Activated naive CD8-positive, alpha-beta T cell (primary cell): ENCODE results near the gene DOK5.

Source experiments
- H3K27ac Mint-ChIP-seq: one replicate; pipeline ENCODE4 v1.8.0; 2021; ENCODE audit warnings: mixed read lengths
- H3K27me3 Mint-ChIP-seq: one replicate; pipeline ENCODE4 v1.8.0; 2021; ENCODE audit warnings: mixed read lengths
- H3K36me3 Mint-ChIP-seq: one replicate; pipeline ENCODE4 v1.8.0; 2021; ENCODE audit warnings: mixed read lengths
- H3K4me1 Mint-ChIP-seq: one replicate; pipeline ENCODE4 v1.8.0; 2021; ENCODE audit warnings: low read depth, mixed read lengths
- H3K4me3 Mint-ChIP-seq: one replicate; pipeline ENCODE4 v1.8.0; 2021; ENCODE audit warnings: mild to moderate bottlenecking, mixed read lengths
- H3K9me3 Mint-ChIP-seq: one replicate; pipeline ENCODE4 v1.8.0; 2021; ENCODE audit warnings: low read depth, mixed read lengths

Gene DOK5

DNA sequence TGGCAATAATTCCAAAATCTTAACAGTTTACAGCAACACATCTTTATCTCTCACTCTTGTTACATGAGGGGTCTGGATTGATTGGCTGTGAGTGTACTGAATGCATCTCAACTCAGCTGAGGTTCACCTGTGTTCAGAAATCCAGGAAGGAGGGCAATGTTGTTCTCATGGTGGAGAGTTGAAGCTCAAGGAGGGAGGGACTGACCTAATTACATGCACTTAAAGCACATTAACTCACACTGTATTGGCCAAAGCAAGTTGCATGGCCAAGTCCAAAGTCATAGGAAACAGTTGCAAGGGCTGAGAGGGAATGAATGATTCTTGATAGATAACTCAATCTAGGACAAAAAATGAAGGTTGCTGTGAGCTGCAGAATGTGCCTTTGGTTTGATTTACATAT is 102.2 kb downstream of the DOK5 start:
- H3K4me3 Mint-ChIP-seq = no peak overlapping the region
- peaks cover 3% of the 10 kb centered on the region for H3K9me3 Mint-ChIP-seq
- no peaks in the 10 kb centered on the region for H3K4me1 Mint-ChIP-seq
- H3K27me3 Mint-ChIP-seq = peaks cover 5% of the 10 kb centered on the region
- no peaks in the 10 kb centered on the region for H3K36me3 Mint-ChIP-seq
- H3K27ac Mint-ChIP-seq = no peak overlapping the region

DNA sequence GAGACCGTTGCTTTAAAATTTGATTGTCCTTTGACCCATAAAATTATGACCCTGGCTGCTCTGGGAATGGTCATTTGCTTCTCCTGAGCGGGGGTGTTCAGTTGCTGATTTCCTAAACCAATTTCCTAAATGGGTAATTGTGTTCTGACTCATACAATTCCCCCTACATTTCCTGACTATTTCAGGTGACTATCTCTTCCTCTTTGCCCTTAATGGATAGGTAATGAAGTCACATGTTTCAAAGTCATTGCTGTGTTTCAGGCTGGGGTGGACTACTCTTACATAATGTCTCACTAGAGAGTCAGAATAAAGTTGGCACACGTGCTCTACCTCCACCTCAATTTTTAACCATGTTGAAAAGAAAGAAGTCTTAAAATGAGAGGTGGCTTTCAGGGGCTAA is 109.8 kb downstream of the DOK5 start:
- peaks cover 13% of the 10 kb centered on the region for H3K27me3 Mint-ChIP-seq
- peaks cover 2% of the 10 kb centered on the region for H3K36me3 Mint-ChIP-seq
- no peak overlapping the region for H3K27ac Mint-ChIP-seq
- no peaks in the 10 kb centered on the region for H3K4me1 Mint-ChIP-seq
- H3K4me3 Mint-ChIP-seq = no peak overlapping the region
- peaks cover 7% of the 10 kb centered on the region for H3K9me3 Mint-ChIP-seq

DNA sequence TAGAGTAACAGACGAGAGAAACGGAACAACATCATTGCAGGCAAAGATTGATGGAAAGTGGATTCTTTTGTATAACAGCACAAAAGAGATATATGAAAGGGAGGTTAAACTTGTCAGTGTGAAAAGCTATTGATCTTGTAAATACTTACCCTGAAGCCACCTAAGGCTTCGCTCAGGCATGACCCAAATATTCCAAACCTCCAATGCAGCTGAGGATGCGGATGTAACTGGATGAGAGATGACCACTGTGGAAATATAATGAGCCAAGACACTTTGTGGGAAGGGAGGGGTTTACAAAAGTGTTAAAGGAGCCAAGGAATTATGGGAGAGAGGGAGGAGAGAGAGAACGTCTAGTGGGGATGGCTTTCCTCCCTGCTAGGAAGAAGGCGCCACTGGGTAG is 112.0 kb downstream of the DOK5 start:
- no peak overlapping the region for H3K27ac Mint-ChIP-seq
- no peak overlapping the region for H3K4me3 Mint-ChIP-seq
- peaks cover 2% of the 10 kb centered on the region for H3K36me3 Mint-ChIP-seq
- peaks cover 4% of the 10 kb centered on the region for H3K9me3 Mint-ChIP-seq
- no peaks in the 10 kb centered on the region for H3K4me1 Mint-ChIP-seq
- peaks cover 9% of the 10 kb centered on the region for H3K27me3 Mint-ChIP-seq

GRCh38 chr20:54589402-54590030 is 114.1 kb downstream of the DOK5 start:
- no peak overlapping the region for H3K4me3 Mint-ChIP-seq
- H3K9me3 Mint-ChIP-seq = no peaks in the 10 kb centered on the region
- no peaks in the 10 kb centered on the region for H3K4me1 Mint-ChIP-seq
- H3K36me3 Mint-ChIP-seq = no peaks in the 10 kb centered on the region
- H3K27me3 Mint-ChIP-seq = peaks cover 6% of the 10 kb centered on the region
- H3K27ac Mint-ChIP-seq = no peak overlapping the region

DNA sequence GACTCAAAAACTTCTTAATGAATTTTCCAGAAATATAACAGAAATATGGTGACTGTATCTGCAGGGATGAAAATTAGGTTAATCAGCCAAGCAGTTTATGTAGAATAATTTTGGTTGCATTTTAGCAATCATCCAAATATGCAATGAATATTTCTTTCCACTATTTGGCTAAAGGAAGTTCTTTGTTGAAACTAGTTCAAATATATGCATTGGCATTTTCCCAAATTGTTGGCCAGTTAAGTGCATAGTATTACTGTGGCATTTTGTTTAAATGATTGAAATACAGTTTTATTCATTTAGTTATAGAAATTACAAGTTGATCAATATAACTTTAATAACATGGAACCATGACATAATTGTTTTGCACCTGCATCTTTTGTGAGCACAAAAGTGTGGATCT is 115.5 kb downstream of the DOK5 start:
- no peaks in the 10 kb centered on the region for H3K36me3 Mint-ChIP-seq
- H3K9me3 Mint-ChIP-seq = no peaks in the 10 kb centered on the region
- H3K4me1 Mint-ChIP-seq = no peaks in the 10 kb centered on the region
- no peak overlapping the region for H3K4me3 Mint-ChIP-seq
- peaks cover 5% of the 10 kb centered on the region for H3K27me3 Mint-ChIP-seq
- no peak overlapping the region for H3K27ac Mint-ChIP-seq

DNA sequence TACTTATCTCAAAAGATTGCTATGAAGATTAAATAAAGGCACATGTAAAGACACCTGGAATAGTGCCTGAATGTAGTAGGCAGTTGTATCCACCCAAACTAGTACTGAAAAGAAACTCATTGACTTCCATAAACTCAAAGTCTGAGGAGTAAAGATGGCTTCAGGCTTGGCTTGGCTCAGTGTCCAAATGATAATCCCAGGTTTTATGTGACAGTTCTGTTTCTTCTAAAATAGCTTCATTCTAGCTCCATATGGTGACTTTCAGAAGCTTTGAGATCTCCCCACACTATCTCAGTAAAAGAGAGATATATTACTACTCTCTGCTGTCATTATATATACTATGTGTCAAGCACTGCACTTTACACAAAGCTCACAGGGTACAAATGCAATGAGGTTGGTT is 121.3 kb downstream of the DOK5 start:
- H3K27ac Mint-ChIP-seq = no peak overlapping the region
- H3K4me1 Mint-ChIP-seq = no peaks in the 10 kb centered on the region
- H3K4me3 Mint-ChIP-seq = no peak overlapping the region
- peaks cover 2% of the 10 kb centered on the region for H3K27me3 Mint-ChIP-seq
- peaks cover 5% of the 10 kb centered on the region for H3K9me3 Mint-ChIP-seq
- H3K36me3 Mint-ChIP-seq = no peaks in the 10 kb centered on the region

- Mint-ChIP-seq H3K4me3 (no peak overlapping the region), H3K4me1 (no peaks in the 10 kb centered on the region), H3K9me3 (peaks cover 5% of the 10 kb centered on the region), H3K27ac (no peak overlapping the region), H3K27me3 (peaks cover 2% of the 10 kb centered on the region), H3K36me3 (no peaks in the 10 kb centered on the region)
Measured at GRCh38 chr20:54598352-54598751, 123.0 kb downstream of the DOK5 start.

- Mint-ChIP-seq H3K27ac (no peak overlapping the region), H3K27me3 (peaks cover 2% of the 10 kb centered on the region), H3K4me1 (no peaks in the 10 kb centered on the region), H3K36me3 (no peaks in the 10 kb centered on the region), H3K9me3 (peaks cover 5% of the 10 kb centered on the region), H3K4me3 (no peak overlapping the region)
Measured at GRCh38 chr20:54600634-54601033, 125.2 kb downstream of the DOK5 start.

DNA sequence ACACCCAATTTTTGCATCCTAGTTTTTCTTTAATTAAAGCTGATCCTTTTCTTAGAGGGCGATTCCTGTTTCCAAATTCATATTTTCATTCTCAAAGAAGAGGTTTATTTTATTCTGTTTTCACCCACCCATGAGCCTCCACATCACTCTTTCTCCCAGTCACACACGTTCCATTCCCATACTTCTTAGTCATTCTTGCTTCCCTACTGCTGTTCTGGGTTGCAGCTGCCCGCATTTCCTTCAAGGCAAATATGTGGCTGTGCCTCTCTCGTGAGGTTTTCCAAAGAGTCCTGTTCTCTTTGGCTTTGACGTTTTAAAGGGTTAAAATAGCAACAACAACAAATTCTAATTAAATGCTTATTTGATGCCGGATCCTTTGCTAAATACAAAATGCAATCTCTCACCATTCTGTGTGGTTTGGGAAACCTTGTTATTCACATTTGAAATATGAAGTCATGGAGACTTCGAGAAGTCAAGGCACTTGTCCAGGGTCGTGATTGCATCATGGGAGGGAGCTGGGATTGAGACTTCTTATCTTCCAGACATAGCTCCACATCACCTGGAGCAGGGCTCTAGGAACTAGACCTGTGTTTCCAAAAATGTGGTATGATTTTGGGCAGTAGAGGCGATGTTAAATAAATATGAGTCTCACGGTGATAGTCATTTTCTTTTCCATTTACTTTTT is 126.6 kb downstream of the DOK5 start:
- H3K36me3 Mint-ChIP-seq = no peaks in the 10 kb centered on the region
- H3K27me3 Mint-ChIP-seq = peaks cover 3% of the 10 kb centered on the region
- H3K9me3 Mint-ChIP-seq = peaks cover 5% of the 10 kb centered on the region
- H3K4me3 Mint-ChIP-seq = no peak overlapping the region
- no peak overlapping the region for H3K27ac Mint-ChIP-seq
- H3K4me1 Mint-ChIP-seq = no peaks in the 10 kb centered on the region

DNA sequence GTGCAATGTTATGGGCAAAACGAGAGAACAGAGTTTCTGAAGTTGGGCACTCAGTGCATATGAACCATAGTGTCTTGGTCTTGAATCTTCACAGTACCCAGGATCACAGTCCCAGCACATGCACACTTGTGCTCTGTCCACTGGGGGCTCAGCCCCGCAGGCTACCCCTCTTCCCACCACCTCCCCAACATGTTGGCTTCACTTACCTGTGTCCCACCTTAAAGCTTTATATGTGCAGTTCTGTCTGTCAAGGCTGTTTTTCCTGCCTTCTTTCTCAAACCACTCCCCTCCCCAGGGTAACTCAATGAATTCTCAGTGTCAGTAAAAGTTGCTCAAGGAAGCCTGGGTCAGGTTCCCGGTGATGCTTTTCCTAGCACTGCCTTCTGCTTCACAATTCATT is 129.9 kb downstream of the DOK5 start:
- peaks cover 1% of the 10 kb centered on the region for H3K27me3 Mint-ChIP-seq
- H3K4me1 Mint-ChIP-seq = no peaks in the 10 kb centered on the region
- no peaks in the 10 kb centered on the region for H3K36me3 Mint-ChIP-seq
- H3K27ac Mint-ChIP-seq = no peak overlapping the region
- no peaks in the 10 kb centered on the region for H3K9me3 Mint-ChIP-seq
- no peak overlapping the region for H3K4me3 Mint-ChIP-seq

DNA sequence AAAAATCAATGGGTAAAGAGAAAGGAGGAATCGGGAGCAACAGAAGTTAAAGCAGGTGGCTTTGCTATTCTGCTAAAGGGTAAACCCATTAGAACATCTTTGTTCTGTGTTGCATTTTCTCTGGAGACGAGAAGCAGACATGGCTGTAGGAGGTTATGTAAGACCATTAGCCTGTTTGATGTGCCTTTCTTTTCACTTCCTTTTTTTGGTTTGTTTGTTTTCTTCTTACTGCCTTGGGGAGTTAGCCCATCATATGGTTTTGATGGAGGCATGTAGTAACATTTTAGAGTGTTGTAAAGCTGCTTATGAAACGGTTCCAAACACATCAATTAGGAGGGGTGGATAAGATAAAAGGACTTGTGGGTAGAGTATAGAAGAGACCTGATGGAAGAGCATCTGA is 131.0 kb downstream of the DOK5 start:
- Mint-ChIP-seq H3K27me3 (peaks cover 1% of the 10 kb centered on the region), H3K9me3 (no peaks in the 10 kb centered on the region), H3K27ac (no peak overlapping the region), H3K4me3 (no peak overlapping the region), H3K36me3 (no peaks in the 10 kb centered on the region), H3K4me1 (no peaks in the 10 kb centered on the region)

GRCh38 chr20:54608039-54608745 is 132.8 kb downstream of the DOK5 start:
- no peaks in the 10 kb centered on the region for H3K36me3 Mint-ChIP-seq
- H3K27ac Mint-ChIP-seq = no peak overlapping the region
- H3K9me3 Mint-ChIP-seq = no peaks in the 10 kb centered on the region
- no peaks in the 10 kb centered on the region for H3K4me1 Mint-ChIP-seq
- H3K4me3 Mint-ChIP-seq = no peak overlapping the region
- peaks cover 1% of the 10 kb centered on the region for H3K27me3 Mint-ChIP-seq

GRCh38 chr20:54608943-54609342 is 133.6 kb downstream of the DOK5 start:
- Mint-ChIP-seq H3K4me3 (no peak overlapping the region), H3K9me3 (no peaks in the 10 kb centered on the region), H3K36me3 (no peaks in the 10 kb centered on the region), H3K27ac (no peak overlapping the region), H3K4me1 (no peaks in the 10 kb centered on the region), H3K27me3 (peaks cover 1% of the 10 kb centered on the region)

GRCh38 chr20:54611708-54612412 is 136.5 kb downstream of the DOK5 start:
- H3K4me1 Mint-ChIP-seq = no peaks in the 10 kb centered on the region
- H3K36me3 Mint-ChIP-seq = no peaks in the 10 kb centered on the region
- no peaks in the 10 kb centered on the region for H3K9me3 Mint-ChIP-seq
- H3K4me3 Mint-ChIP-seq = no peak overlapping the region
- no peaks in the 10 kb centered on the region for H3K27me3 Mint-ChIP-seq
- no peak overlapping the region for H3K27ac Mint-ChIP-seq

DNA sequence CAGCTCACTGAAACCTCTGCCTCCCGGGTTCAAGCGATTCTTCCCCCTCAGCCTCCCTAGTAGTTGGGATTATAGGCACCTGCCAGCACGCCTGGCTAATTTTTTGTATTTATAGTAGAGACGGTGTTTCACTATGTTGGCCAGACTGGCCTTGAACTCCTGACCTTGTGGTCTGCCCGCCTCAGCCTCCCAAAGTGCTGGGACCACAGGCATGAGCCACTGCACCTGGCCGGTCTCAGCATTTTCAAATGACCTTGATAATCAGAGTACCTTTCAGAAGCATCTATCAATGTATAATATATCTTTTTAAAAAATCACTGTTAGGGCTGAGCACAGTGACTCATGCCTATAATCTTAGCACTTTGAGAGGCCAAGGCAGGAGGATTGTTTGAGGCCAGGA is 143.0 kb downstream of the DOK5 start:
- Mint-ChIP-seq H3K27me3 (peaks cover 9% of the 10 kb centered on the region), H3K36me3 (no peaks in the 10 kb centered on the region), H3K4me3 (no peak overlapping the region), H3K4me1 (no peaks in the 10 kb centered on the region), H3K27ac (no peak overlapping the region), H3K9me3 (no peaks in the 10 kb centered on the region)
